GM19240 (cell line): ENCODE results near the gene F2RL1.
A peak's percentile ranks its signal among the peaks of the same experiment; 100 is the strongest.
"Not testable (repeated sequence)": the region's sequence is repeated elsewhere in the genome, so short reads cannot be mapped to it uniquely, and the experiment has no call there.

Experiments
- DNase-seq: peaks from one replicate; pipeline ENCODE4 v3.0.0; 2011; ENCODE audit warnings: low spot score; ENCODE audit not compliant: insufficient read length

The F2RL1 gene

DNA sequence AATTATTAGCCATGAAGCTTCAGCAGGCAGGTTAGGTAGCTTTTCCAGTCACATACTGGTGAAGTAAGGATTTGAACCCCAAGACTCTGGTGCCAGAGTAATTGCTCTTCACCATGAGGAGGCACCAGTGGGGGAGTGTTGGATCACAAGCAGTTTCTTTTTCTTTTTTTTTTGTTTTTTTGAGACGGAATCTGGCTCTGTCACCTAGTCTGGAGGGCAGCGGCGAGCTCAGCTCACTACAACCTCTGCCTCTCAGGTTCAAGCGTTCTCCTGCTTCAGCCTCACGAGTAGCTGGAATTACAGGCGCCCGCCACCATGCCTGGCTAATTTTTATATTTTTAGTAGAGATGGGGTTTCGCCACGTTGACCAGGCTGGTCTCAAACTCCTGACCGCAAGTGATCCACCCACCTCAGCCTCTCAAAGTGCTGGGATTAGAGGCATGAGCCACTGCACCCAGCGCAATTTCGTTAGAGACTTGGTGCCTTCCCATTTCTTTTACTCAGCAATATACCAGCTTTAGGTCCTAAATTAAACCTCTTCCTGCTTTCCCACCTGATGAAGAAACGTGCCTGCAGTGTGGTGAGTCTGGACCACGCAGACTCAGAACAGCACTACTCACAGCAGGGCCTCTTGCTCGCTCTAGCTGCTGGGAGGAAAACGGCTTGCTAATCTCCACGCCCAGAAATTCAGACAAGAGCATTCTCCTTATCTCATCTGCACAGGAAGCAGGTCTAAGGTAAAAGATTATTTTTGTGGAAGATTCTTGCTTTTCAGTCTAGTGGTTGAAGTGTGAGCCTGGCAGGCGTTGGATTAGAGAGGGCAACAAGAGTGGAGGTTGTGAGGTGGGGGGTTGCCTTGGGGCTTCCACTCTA is 30.8 kb downstream of the F2RL1 start, which contains the start of gene S100Z:
Gene S100Z, plus strand, starts transcription at position 596 of the 873 bp plus-strand sequence. CDS start 25,346 bp downstream, outside the sequence.
- no peak for DNase-seq

DNA sequence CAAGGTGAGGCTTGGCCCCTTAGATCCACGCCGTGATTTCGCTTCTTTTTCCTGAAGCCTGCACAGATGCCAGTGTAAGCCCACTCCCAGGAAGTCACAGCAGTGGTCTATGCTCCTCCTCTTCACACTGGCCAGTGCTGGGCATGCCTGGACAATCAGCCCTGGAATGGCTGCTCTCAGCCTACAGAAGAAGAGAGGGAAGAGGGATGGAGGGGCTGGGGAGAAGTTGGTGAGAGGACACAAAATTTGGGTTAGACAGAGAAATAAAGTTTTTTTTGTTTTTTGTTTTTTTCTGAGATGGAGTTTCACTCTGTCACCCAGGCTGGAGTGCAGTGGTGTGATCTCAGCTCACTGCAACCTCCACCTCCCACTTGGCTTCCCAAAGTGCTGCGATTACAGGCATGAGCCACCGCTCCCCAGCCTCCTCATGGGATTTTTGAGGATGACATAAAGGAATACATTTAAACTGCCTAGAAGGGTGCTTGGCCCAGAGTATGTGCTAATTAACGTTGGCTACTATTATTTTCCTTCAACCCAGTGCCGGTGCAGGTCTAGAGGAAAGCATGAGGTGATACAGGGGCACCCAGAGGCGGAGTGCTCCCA is 31.8 kb downstream of the F2RL1 start:
- DNase-seq: no peak

DNA sequence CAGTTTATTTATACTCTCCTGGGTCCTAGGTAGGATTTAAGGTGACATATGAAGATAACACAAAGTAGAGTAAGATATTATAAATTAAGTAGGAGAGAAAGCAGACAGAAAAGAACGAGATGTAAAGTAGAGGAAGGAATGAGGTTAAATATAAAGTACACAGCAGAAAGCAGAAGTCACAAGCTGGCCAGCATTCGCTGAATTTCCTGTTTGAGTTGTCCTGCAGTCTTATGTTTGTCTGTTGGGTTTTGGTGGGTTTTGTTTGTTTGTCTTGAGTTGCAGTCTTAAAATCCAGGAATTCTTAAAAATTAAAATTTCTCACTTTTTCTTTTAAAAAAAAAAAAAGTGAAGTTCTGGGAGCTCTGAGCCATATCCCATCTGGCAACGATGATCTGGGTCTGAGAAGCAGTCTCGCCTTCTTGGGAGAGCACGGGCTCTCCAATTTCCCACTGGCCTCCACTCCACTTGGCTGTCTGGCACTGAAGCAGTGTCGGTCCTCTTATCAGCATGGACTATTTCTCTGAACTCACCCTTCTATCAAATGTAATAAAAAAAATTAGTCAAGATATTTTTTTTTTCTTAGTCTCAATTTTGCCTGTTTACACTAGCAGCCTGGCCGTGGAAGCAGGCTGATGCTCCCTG is 33.0 kb downstream of the F2RL1 start:
- DNase-seq: no peak

DNA sequence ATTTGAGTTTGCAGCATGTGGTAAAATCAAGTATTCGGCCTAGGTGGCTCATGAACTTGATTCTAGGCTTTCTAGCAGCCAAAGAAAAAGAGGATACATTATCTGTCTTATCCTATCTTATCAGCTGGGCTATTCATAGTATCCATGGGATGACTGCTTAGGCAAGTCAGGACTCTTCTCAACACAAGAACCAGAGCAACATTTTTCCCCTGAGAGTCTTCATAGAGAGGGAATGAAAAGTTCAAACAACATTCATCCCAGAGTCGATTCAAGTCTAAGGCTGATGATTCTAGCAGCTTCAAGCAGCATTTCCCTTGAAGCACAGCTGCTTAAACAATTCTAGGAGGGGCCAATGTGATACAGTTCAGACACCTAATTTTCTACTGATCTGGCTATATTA is 33.9 kb downstream of the F2RL1 start:
- no peak for DNase-seq

DNA sequence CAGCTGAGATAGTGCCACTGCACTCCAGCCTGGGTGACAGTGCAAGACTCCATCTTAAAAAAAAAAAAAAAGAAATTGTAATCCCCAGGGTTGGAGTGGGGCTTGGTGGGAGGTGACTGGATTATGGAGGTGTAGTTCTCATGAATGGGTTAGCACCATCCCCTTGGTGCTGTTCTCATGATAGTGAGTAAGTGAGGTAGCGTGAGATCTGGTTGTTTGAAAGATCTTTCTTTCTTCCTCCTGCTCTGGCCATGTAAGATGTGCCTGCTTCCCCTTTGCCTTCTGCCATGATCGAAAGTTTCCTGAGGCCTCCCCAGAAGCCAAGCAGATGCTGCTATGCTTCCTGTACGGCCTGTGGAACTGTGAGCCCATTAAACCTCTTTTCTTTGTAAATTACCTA is 34.9 kb downstream of the F2RL1 start:
- not testable (repeated sequence) for DNase-seq

DNA sequence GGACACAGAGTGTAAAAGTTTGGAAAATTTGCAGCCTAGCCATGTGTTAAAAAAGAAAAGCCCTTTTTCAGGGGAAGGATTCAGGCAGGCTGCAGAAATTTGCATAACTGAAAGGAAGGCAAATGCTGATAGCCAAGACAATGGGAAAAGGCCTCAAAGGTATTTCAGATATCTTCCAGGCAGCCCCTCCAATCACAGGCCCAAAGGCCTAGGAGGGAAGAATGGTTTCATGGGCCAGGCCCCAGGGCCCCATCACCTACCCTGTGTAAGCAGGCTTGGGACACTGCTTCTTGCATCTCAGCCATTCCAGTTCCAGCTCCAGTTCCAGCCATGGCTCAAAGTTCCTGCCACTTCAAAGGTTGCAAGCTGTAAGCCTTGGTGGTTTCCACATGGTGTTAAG is 35.8 kb downstream of the F2RL1 start:
- DNase-seq: no peak

DNA sequence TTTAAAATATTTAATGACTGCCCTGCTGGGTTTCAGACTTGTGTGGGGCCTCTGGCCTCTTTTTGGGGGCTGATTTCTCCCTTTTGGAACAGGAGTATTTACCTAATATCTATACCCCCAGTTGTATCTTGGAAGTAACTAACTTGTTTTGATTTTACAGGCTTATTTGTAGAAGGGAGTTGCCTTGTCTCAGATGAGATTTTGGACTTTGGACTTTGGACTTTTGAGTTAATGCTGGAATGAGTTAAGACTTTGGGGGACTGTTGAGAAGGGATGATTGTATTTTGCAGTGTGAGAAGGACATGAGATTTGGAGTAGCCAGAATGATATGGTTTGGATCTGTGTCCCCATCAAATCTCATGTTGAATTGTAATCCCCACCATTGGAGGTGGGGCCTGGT is 36.7 kb downstream of the F2RL1 start:
- not testable (repeated sequence) for DNase-seq

DNA sequence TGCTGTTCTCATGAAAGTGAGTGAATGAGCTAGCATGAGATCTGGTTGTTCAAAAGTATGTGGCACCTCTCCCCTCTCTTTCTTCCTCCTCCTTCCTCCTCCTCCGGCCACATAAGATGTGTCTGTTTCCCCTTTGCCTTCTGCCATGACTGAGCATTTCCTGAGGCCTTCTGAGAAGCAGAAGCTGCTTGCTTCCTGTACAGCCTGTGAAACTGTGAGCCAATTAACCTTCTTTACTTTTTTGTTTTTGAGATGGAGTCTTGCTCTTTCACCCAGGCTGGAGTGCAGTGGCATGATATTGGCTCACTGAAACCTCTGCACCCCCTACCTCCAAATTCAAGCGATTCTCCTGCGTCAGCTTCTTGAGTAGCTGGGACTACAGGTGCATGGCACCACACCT is 37.1 kb downstream of the F2RL1 start:
- DNase-seq: no peak

DNA sequence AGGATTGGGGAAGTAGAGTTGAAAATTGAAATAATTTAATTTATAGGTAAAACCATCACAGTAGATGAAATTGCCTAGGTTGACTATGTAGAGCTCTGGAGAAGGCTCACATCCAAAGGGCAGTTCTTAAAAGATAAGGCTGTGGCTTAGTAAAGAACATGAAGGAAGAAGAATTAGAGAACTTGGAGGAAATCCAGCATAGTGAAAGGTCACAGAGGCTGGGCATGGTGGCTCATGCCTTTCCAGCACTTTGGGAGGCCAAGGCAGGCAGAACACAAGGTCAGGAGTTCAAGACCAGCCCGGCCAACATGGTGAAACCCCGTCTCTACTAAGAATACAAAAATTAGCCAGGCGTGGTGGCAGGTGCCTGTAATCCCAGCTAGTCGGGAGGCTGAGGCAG is 38.0 kb downstream of the F2RL1 start:
- not testable (repeated sequence) for DNase-seq

DNA sequence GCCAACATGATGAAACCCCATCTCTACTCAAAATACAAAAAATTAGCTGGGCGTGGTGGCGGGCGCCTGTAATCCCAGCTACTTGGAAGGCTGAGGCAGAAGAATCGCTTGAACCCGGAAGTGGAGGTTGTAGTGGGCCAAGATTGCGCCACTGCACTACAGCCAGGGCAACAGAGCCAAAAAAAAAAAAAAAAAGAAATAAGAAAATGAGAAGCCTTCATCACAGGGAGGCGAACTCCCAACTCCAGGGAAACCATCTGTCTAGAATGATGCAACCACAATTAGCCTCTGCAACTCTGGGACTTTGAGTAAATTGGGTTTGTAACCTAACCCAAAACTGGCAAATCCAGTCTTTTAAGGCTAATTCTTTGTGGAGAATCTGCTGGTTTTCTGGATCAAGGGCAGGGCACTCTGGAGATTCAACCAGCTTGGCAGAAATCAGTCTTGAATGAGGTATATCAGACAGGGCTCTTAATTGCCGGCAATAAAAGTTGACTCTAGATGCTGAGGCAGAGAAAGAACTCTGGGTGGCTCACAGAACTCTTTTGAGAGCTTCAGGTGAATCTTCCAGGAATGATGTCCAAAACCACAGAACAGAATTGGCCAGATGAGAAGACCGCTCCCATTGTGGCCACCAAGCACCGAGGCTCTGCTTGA is 40.9 kb downstream of the F2RL1 start:
- no peak for DNase-seq

DNA sequence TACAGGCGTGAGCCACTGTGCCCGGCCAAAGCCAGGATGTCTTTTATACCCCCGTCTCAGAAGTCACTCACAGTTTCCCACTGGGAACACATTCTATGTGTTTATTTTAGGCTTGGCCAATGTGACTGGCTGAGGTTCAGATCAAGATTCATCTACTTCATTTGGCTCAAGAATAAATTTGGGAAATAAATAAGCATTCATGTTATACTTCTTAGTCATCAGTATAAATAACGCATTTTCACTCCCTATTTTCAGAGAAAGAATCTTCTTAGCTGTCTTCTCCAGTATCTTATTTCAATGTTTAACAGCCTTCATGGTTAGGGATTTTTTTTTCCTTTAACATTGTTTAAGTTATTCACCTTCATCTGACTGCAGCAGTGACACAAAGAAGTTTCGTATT is 42.8 kb downstream of the F2RL1 start:
- DNase-seq: no peak

DNA sequence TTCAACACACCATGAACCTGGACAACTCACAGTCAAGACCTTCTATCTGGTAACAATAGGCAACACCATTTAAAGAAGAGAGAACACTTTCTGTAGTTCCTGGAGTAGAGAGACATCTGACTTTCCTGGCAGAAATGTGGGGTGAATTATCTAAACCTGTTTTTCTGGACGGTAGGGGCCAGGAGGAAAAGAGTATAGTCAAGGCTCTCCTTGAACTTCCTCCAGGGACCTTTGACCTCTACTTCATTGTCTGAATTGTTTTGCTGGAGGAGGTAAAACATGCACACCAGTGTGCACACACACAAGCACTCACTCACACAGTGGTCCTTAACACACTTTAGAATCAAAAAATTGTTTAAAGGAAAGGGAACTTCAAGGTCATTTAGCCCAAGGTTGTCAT is 44.2 kb downstream of the F2RL1 start:
- no peak for DNase-seq

DNA sequence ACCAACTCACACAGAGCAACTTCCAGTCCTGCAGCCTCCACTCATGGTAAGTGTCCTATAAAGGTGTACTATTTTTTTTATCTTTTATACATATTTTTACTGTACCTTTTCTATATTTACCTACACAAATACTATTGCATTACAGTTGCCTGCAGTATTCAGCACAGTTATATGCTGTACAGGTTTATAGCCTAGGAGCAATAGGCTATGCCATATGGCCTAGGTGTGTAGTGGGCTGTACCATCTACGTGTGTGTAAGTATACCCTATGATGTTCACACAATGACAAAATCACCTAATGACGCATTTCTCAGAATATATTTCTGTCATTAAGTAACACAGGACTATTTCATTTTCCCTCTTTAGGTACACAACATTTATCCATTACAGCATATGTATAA is 47.7 kb downstream of the F2RL1 start:
- no peak for DNase-seq

DNA sequence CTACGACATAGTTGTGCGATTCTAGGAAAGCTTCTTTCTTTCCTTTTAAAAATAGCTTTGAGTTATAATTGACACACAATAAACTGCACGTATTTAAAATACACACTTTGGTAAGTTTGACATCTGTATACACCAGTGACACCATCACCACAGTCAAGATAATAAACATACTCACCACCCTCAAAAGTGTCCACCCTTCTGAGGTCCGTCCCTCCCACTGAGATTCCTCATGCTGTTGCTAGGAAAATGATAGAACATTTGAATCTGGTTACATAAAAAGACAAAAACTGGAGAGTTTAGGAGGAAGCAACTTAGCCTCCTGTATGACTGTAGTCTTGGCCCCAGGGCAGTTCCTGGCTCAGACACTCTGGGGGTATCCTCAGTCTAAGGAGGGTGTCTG is 48.2 kb downstream of the F2RL1 start:
- no peak for DNase-seq

DNA sequence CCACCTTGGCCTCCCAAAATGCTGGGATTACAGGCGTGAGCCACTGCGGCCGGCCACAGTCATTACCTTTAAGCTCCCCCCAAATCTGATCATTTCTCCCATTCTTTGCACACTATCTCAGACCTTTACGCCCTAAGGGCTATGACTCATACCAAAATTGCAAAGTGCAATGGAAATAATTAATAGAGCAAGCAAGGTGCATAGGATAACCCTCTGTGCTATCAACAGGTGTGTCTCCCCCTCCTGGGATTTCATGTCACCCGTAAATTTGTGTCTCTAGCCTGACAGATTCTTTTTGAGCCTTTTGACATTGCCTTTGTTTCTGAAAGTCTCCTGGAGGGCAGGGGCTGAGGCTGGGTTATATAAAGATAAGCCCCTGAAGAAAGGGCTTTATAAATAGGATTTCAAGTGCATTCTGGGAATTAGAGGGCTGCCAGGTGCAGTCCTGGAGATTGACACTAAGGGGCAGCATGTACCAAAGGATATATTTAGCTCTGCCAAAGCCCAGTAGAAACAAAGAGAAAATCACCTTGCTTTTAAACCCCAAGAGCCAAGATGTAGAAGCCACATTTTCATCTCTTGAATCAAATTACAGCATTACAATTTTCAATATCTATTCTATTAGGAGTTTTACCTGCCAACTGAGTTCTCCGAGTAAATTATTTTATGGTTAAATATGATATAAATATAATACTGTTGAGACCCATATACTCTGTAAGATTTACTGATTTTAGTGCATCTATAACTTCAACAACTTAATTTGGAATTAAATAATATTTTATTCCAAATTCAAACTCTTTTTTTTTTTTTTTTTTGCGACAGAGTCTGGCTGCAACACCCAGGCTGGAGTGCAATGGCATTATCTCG is 49.2 kb downstream of the F2RL1 start:
- peak; percentile 56 for DNase-seq

DNA sequence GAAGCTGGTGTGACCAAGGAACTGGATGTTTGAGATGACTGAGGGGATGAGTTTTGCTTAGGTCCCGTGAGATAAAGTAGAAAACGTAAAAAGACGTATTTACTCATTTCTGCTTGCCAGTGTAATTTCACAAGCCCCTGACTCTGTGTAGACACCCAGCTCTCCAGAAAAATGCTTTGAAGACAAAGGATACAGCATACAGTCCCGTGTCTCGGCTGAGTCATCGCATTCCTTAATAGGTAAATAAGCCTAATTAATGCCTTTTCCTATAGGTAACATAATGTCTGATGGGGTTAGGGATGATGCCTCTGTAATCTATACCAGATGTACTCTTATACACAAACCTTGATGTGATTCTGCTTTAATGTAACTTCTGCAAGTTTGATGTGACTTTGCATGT is 51.2 kb downstream of the F2RL1 start:
- no peak for DNase-seq

DNA sequence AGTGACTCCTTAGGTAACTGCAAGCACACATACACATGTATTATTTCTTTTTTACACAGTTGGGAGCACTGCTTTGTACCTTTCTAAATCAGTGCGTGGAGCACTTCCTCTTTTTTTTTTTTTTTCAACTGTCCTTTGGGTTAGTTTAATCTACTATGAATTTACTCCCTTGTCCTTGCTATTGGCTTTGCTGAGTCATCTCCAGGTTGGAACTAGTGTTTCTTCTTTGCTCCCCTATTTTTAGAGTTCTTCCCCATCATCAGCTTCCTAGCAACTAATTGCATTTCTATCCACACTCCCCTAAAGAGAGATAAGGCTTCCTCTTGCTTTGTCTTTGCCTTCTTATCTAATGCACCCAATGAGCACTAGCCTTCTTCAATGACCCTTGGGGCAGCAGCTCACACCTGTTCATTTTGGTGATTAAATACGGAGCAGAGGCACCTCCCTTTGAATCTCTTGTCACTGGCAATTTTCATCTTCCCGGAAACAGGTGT is 55.3 kb downstream of the F2RL1 start:
- no peak for DNase-seq
